A673 (cell line): Measurements from ENCODE around the gene TIAM1.

ENCODE experiments used
- CTCF ChIP-seq: fragments of 300-800, 200-600 bp; sonication (generic); conservative IDR thresholded peaks from 2 replicates; pipeline ENCODE4 v1.5.1; 2017; ENCODE audit warnings: low read depth, mild to moderate bottlenecking, antibody characterized with exemption, low read length, moderate library complexity, mixed read lengths
- EZH2 ChIP-seq: fragments of 200-600 bp; sonication (generic); IDR thresholded peaks from 2 replicates; pipeline ENCODE4 v1.6.1; 2017; ENCODE audit warnings: borderline replicate concordance, low read depth, mild to moderate bottlenecking, mixed read lengths, antibody characterized with exemption, low read length; ENCODE audit not compliant: poor library complexity, severe bottlenecking

DNA sequence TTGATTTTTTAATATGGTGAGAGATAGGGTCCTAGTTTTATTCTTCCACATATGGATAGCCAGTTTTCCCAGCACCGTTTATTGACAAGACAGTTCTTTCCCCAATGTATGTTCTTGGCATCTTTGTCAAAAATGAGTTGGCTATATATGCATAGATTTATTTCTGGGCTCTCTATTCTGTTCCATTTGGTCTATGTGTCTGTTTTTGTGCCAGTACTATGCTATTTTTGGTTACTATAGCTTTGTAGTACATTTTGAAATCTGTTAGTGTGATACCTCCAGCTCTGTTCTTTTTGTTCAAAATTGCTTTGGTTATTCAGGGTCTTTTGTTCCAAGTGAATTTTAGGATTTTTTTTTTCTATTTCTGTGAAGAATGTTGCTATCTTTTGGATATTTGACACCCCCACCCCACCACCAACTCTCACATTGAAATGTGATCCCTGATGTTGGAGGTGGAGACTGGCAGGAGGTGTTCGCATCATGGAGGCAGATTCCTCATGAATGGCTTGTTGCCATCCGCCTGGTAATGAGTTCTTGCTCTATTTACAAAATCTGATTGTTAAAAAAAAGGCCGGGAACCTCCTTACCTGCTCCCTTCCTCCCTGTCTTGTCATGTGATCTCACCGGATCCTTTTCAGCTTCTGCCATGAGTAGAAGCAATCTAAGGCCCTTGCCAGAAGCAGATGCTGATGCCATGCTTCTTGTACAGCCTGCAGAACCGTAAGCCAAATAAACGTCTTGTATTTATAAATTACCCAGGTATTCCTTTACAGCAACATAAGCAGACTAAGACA, 251.0 kb downstream of the TIAM1 start:
- no peak for TF ChIP-seq CTCF
- no peak for TF ChIP-seq EZH2
